Ascending aorta (tissue), 2 donors: ENCODE data around the gene DUSP2. TPM values are rescaled to one million over a fixed set of nuclear protein-coding genes. Genes with fewer than 3 reads are reported as not detected.
"Not testable (repeated sequence)": the region's sequence is repeated elsewhere in the genome, so short reads cannot be mapped to it uniquely, and the experiment has no call there.

Experiments
- DNase-seq, 2 donors: peaks; one replicate each; pipeline ENCODE4 v3.0.0-alpha.2; 2019; ENCODE audit warnings: low spot score in 2 of 2
- H3K27ac ChIP-seq, 2 donors: fragments of 200-600 bp; sonication (generic); one replicate each; pipeline ENCODE4 v1.5.1; 2016 to 2017; ENCODE audit warnings: mild to moderate bottlenecking in 1 of 2
- H3K27me3 ChIP-seq: fragments of 200-600 bp; sonication (generic); one replicate; pipeline ENCODE4 v1.5.1; 2017
- H3K36me3 ChIP-seq, 2 donors: fragments of 200-600 bp; sonication (generic); one replicate each; pipeline ENCODE4 v1.5.1; 2016
- H3K4me1 ChIP-seq, 2 donors: fragments of 200-600 bp; sonication (generic); one replicate each; pipeline ENCODE4 v1.5.1; 2016 to 2017; ENCODE audit warnings: mild to moderate bottlenecking in 1 of 2
- H3K4me3 ChIP-seq, 2 donors: fragments of 200-600 bp; sonication (generic); one replicate each; pipeline ENCODE4 v1.5.1; 2016 to 2017; ENCODE audit warnings: mild to moderate bottlenecking in 1 of 2
- H3K9me3 ChIP-seq, 2 donors: fragments of 200-600 bp; sonication (generic); one replicate each; pipeline ENCODE4 v1.5.1; 2016
- intact Hi-C: fragments of 100-400 bp; cut with DNase I; formaldehyde crosslinking; loops from one replicate; pipeline ENCODE4 v1.15.1; 2023
- total RNA-seq: library from RNA; depleted of rRNA; stranded (reverse); fragments of >200 nt; gene quantifications from one replicate; pipeline ENCODE4 v1.1.0, GENCODE V29; 2016
- TF ChIP-seq, protein P1 (sequence below), 3 experiments: fragments of 200-600 bp in 2 of 3; fragments of 450-650 bp in 1 of 3; sonication (generic) in 2 of 3; IDR thresholded peaks; one replicate each; pipeline ENCODE4 v1.5.1; 2016 to 2019; ENCODE audit warnings: antibody characterized with exemption in 3 of 3, mild to moderate bottlenecking in 1 of 3, moderate library complexity in 1 of 3

DUSP2 gene
- total RNA-seq, 1 donor from 2014 or later, result 7.2 TPM

- H3K4me1 ChIP-seq, result no peaks in the 10 kb centered on the region
- intact Hi-C loops, result no loop called here
- H3K4me3 ChIP-seq, result no peak overlapping the region
- DNase-seq, result no peak
- H3K36me3 ChIP-seq, result no peaks in the 10 kb centered on the region
- no peaks in the 10 kb centered on the region for H3K9me3 ChIP-seq
- TF ChIP-seq, protein P1, sequence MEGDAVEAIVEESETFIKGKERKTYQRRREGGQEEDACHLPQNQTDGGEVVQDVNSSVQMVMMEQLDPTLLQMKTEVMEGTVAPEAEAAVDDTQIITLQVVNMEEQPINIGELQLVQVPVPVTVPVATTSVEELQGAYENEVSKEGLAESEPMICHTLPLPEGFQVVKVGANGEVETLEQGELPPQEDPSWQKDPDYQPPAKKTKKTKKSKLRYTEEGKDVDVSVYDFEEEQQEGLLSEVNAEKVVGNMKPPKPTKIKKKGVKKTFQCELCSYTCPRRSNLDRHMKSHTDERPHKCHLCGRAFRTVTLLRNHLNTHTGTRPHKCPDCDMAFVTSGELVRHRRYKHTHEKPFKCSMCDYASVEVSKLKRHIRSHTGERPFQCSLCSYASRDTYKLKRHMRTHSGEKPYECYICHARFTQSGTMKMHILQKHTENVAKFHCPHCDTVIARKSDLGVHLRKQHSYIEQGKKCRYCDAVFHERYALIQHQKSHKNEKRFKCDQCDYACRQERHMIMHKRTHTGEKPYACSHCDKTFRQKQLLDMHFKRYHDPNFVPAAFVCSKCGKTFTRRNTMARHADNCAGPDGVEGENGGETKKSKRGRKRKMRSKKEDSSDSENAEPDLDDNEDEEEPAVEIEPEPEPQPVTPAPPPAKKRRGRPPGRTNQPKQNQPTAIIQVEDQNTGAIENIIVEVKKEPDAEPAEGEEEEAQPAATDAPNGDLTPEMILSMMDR (IDR thresholded peaks at IDR 0.05), result no peak
- H3K27ac ChIP-seq, result no peak overlapping the region
- H3K27me3 ChIP-seq, result no peaks in the 10 kb centered on the region
Measured at GRCh38 chr2:96161898-96162297, 16.7 kb upstream of the DUSP2 start.

DNA sequence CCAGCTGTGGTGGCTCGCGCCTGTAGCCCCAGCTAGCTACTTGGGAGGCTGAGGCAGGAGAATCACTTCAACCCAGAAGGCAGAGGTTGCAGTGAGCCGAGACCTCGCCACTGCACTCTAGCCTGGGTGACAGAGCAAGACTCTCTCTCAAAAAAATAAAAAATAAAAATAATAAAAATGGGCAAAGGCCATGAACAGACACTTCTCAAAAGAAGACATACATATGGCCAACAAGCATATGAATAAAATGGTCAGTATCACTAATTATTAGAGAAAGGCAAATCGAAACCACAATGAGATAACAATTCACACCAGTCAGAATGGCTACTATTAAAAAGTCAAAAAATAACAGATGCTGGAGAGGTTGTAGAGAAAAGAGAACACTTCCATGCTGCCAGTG lies 15.1 kb upstream of the DUSP2 start:
- H3K4me3 ChIP-seq, H3K36me3 ChIP-seq, DNase-seq: not testable (repeated sequence)

GRCh38 chr2:96159084-96159830 lies 14.0 kb upstream of the DUSP2 start:
- intact Hi-C loops, result no loop called here
- Histone ChIP-seq H3K27me3 (no peaks in the 10 kb centered on the region), H3K4me3 (no peak overlapping the region), H3K9me3 (no peaks in the 10 kb centered on the region), H3K4me1 (no peaks in the 10 kb centered on the region), H3K36me3 (no peaks in the 10 kb centered on the region), H3K27ac (no peak overlapping the region)
- TF ChIP-seq, protein P1 (IDR thresholded peaks at IDR 0.05), result no peak
- no peak for DNase-seq

More for the DNA sequence above, 15.1 kb upstream of the DUSP2 start:
- intact Hi-C loops, H3K9me3 ChIP-seq, H3K27me3 ChIP-seq, H3K4me1 ChIP-seq, H3K27ac ChIP-seq: not testable (repeated sequence)

GRCh38 chr2:96158554-96158940 lies 13.3 kb upstream of the DUSP2 start:
- Histone ChIP-seq H3K36me3 (no peaks in the 10 kb centered on the region), H3K9me3 (no peaks in the 10 kb centered on the region), H3K27ac (no peak overlapping the region), H3K4me3 (no peak overlapping the region), H3K4me1 (no peaks in the 10 kb centered on the region), H3K27me3 (no peaks in the 10 kb centered on the region)
- no peak for DNase-seq
- intact Hi-C loops, result no loop called here
- TF ChIP-seq, protein P1 (IDR thresholded peaks at IDR 0.05), result no peak

DNA sequence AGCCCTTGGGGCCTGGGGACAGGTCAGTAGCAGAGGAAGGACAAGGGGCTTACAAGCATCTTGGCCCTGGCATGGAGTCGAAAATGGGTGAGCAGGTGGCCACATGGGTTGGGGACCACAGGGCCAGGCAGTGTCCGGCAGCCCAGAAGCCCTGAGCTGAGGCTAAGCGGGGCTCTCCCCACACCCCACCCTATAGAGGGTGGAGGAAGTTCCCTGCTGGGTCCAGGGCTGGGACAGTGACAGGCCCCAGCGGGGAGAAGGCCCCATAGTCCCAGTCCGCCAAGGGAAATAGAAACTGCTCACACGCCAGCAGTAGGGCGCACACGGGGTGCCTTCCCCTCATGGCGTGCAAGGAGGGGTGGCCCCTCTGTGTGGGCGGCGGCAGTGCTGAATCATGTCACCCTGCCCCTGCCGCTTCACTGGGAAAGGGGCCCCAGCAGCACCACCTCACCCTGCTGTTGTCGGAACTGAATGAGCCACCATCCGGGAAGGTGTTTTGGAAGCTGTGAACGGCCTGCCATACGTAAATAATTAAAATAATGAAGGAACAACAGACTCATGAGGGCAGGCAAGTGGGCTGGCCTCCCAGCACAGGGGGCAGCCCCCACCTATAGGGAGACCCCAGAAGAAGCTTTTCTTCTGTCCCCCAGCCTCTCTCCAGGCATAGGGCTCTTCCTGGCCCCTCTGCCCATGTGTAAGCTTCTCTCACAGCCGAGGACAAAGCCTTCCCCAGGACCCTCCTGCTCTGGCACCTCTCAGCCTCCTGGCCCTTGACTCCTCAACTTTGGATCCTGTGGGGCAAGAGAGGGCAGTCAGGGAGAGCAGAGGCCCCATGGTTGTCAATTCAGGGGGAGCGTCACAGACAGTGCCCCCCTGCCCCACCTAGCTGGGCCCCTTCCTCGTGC lies 12.7 kb upstream of the DUSP2 start:
- H3K27ac ChIP-seq, result no peak overlapping the region
- intact Hi-C loops, result no loop called here

More for the DNA sequence above, 12.7 kb upstream of the DUSP2 start:
- no peaks in the 10 kb centered on the region for H3K27me3 ChIP-seq
- no peaks in the 10 kb centered on the region for H3K9me3 ChIP-seq
- TF ChIP-seq, protein P1 (IDR thresholded peaks at IDR 0.05), result no peak
- no peaks in the 10 kb centered on the region for H3K36me3 ChIP-seq
- no peak for DNase-seq
- no peak overlapping the region for H3K4me3 ChIP-seq
- no peaks in the 10 kb centered on the region for H3K4me1 ChIP-seq
